Spinal cord (tissue), 10 donors: ENCODE measurements around the gene TBC1D9B. TPM values are rescaled to one million over a fixed set of nuclear protein-coding genes. Genes with fewer than 3 reads are reported as not detected.

Source experiments
- DNase-seq, 6 donors: peaks; one replicate each; pipeline versions ENCODE4 v3.0.0 to v3.0.0-alpha.2; 2013 to 2015; ENCODE audit warnings: low spot score in 6 of 6, low read depth in 4 of 6
- H3K27ac ChIP-seq: one replicate; pipeline ENCODE4 v1.5.1; 2013; ENCODE audit warnings: low read depth, low read length, control low read depth
- H3K27me3 ChIP-seq: one replicate; pipeline ENCODE4 v1.6.1; 2013; ENCODE audit warnings: low read length; ENCODE audit not compliant: control insufficient read depth, insufficient read depth
- H3K36me3 ChIP-seq: one replicate; pipeline ENCODE4 v1.6.1; 2013; ENCODE audit warnings: low read length; ENCODE audit not compliant: control insufficient read depth, insufficient read depth
- H3K4me1 ChIP-seq: one replicate; pipeline ENCODE4 v1.6.1; 2013; ENCODE audit warnings: low read length; ENCODE audit not compliant: control insufficient read depth, insufficient read depth
- H3K4me3 ChIP-seq: one replicate; pipeline ENCODE4 v1.5.1; 2013; ENCODE audit warnings: low read depth, low read length, control low read depth
- H3K9me3 ChIP-seq: one replicate; pipeline ENCODE4 v1.6.1; 2013; ENCODE audit warnings: low read length; ENCODE audit not compliant: control insufficient read depth, insufficient read depth
- WGBS: methylation state at CpG from one replicate; pipeline ENCODE4 v1.1.5; 2013; ENCODE audit warnings: missing lambda C conversion rate; ENCODE audit not compliant: insufficient coverage; 5-methylcytosine and 5-hydroxymethylcytosine counted together
- polyA plus RNA-seq, 2 donors: library from polyadenylated mRNA; unstranded; fragments of 120-200 nt; gene quantifications; one replicate each; pipeline ENCODE4 v1.2.1, GENCODE V29; 2013; ENCODE audit not compliant: insufficient read length in 2 of 2
- small RNA-seq: library from RNA; depleted of rRNA; stranded (forward); fragments of <200 nt; gene quantifications from one replicate; pipeline ENCODE3, GENCODE V24; 2014; ENCODE audit warnings: low replicate concordance
- total RNA-seq, 2 donors: library from RNA; depleted of rRNA in 1 of 2; stranded (reverse); fragments of 120-200 nt in 1 of 2; fragments of >200 nt in 1 of 2; gene quantifications; one replicate each; pipeline versions ENCODE4 v1.2.3 to v1.2.4, GENCODE V29; 2013 to 2014
- donor health status: healthy.

TBC1D9B gene
- total and polyA plus RNA-seq, 4 donors = 46.0 to 124 (median 75.1) TPM

- H3K27me3 ChIP-seq = peaks cover 7% of the 10 kb centered on the region
- no peak overlapping the region for H3K4me3 ChIP-seq
- no peak for DNase-seq
- WGBS = 91% methylated on average over 27 of the region's 27 CpGs
- no peak overlapping the region for H3K27ac ChIP-seq
- H3K4me1 ChIP-seq = peaks cover 19% of the 10 kb centered on the region
- H3K36me3 ChIP-seq = peaks cover 37% of the 10 kb centered on the region
- H3K9me3 ChIP-seq = no peaks in the 10 kb centered on the region
These were observed 95.4 kb downstream of the TBC1D9B start for GRCh38 chr5:179812135-179812825.

Small RNA genes lying within 50 kb of the gene (small RNA-seq; reads per million reads assigned to genes)
- not detected for gene RF00019

Other genes with a start within 250 kb of the TBC1D9B start
- not detected for gene CBY3, start 226.9 kb downstream of the TBC1D9B start, total RNA-seq
- 1 to 10 TPM; 2.3 to 2.6 TPM for gene CBY3, start 226.9 kb downstream of the TBC1D9B start, polyA plus RNA-seq
- gene CANX, start 208.9 kb downstream of the TBC1D9B start, total RNA-seq = 100 to 1,000 TPM; 462 to 537 TPM
- gene CANX, start 208.9 kb downstream of the TBC1D9B start, polyA plus RNA-seq = 100 to 1,000 TPM; 380 to 481 TPM
- 10 to 100 TPM; 10.8 to 17.2 TPM for gene MAML1, start 175.1 kb downstream of the TBC1D9B start, total RNA-seq
- gene MAML1, start 175.1 kb downstream of the TBC1D9B start, polyA plus RNA-seq = 10 to 100 TPM; 28.7 to 30.4 TPM
- gene LTC4S, start 113.9 kb downstream of the TBC1D9B start, total RNA-seq = 1 to 10 TPM; 1.9 to 6.2 TPM
- gene LTC4S, start 113.9 kb downstream of the TBC1D9B start, polyA plus RNA-seq = 10 to 100 TPM; 10.5 to 10.7 TPM
- 10 to 100 TPM; 69.4 to 81.4 TPM for gene MGAT4B, start 101.0 kb downstream of the TBC1D9B start, total RNA-seq
- 100 to 1,000 TPM; 180 to 211 TPM for gene MGAT4B, start 101.0 kb downstream of the TBC1D9B start, polyA plus RNA-seq
- gene SQSTM1, start 87.0 kb downstream of the TBC1D9B start, total RNA-seq = 100 to 1,000 TPM in 1 of 2 donors, 10 to 100 TPM in 1; 95.6 to 155 TPM
- 100 to 1,000 TPM; 107 to 131 TPM for gene SQSTM1, start 87.0 kb downstream of the TBC1D9B start, polyA plus RNA-seq
- 10 to 100 TPM; 26.3 to 49.4 TPM for gene MRNIP, start 49.1 kb downstream of the TBC1D9B start, total RNA-seq
- 10 to 100 TPM; 35.2 to 53.9 TPM for gene MRNIP, start 49.1 kb downstream of the TBC1D9B start, polyA plus RNA-seq
- 10 to 100 TPM; 66.5 to 92.7 TPM for gene RNF130, start 163.9 kb upstream of the TBC1D9B start, total RNA-seq
- gene RNF130, start 163.9 kb upstream of the TBC1D9B start, polyA plus RNA-seq = 100 to 1,000 TPM in 1 of 2 donors, 10 to 100 TPM in 1; 87.9 to 102 TPM